Activated T-cell treated with anti-CD3 and anti-CD28 coated beads, Interleukin-2, amount 50 U/mL, for 4 hours (primary cell): ENCODE results near the gene HSD11B1. TPM values are rescaled to one million over a fixed set of nuclear protein-coding genes. Genes with fewer than 3 reads are reported as not detected.
"Not testable (repeated sequence)": the region's sequence is repeated elsewhere in the genome, so short reads cannot be mapped to it uniquely, and the experiment has no call there.

Source experiments
- ATAC-seq, 2 donors: fragments of 200-7000 bp; cut with Tn5 transposase; one replicate each; pipeline ENCODE4 v1.10.0; 2021
- DNase-seq: peaks from one replicate; pipeline ENCODE4 v3.0.0-alpha.2; 2020
- H3K27me3 Mint-ChIP-seq: one replicate; pipeline ENCODE4 v1.8.0; 2021; ENCODE audit warnings: low read depth, mixed read lengths
- H3K36me3 Mint-ChIP-seq: one replicate; pipeline ENCODE4 v1.8.0; 2022; ENCODE audit warnings: mixed read lengths; ENCODE audit not compliant: insufficient read depth
- H3K4me1 Mint-ChIP-seq: one replicate; pipeline ENCODE4 v1.8.0; 2021; ENCODE audit warnings: low read depth, mixed read lengths
- H3K4me3 Mint-ChIP-seq: one replicate; pipeline ENCODE4 v1.8.0; 2021; ENCODE audit warnings: mild to moderate bottlenecking, moderate library complexity, mixed read lengths
- H3K9me3 Mint-ChIP-seq: one replicate; pipeline ENCODE4 v1.8.0; 2021; ENCODE audit warnings: mixed read lengths
- total RNA-seq, 3 donors: library from RNA; stranded (reverse); gene quantifications; one replicate each; pipeline ENCODE4 v1.2.1, GENCODE V29; 2021

The HSD11B1 gene
- total RNA-seq, 3 donors from 2014 or later: 2.6 to 8.7 (median 2.7) TPM

GRCh38 chr1:209674957-209675564 is 29.6 kb upstream of the HSD11B1 start, which contains the start of gene G0S2:
G0S2 (plus strand) TSS chr1:209675412; CDS start chr1:209675685, 273 bp downstream.
- peak within 1 kb of the TSS; percentile 71 for H3K4me3 Mint-ChIP-seq
- DNase-seq (peak; percentile 16), ATAC-seq (peak; percentile 41 to 48)
- peaks cover 28% of the 10 kb centered on the region for H3K27me3 Mint-ChIP-seq
- peaks cover 43% of the 10 kb centered on the region for H3K4me1 Mint-ChIP-seq
- H3K36me3 Mint-ChIP-seq: no peaks in the 10 kb centered on the region
- no peaks in the 10 kb centered on the region for H3K9me3 Mint-ChIP-seq

DNA sequence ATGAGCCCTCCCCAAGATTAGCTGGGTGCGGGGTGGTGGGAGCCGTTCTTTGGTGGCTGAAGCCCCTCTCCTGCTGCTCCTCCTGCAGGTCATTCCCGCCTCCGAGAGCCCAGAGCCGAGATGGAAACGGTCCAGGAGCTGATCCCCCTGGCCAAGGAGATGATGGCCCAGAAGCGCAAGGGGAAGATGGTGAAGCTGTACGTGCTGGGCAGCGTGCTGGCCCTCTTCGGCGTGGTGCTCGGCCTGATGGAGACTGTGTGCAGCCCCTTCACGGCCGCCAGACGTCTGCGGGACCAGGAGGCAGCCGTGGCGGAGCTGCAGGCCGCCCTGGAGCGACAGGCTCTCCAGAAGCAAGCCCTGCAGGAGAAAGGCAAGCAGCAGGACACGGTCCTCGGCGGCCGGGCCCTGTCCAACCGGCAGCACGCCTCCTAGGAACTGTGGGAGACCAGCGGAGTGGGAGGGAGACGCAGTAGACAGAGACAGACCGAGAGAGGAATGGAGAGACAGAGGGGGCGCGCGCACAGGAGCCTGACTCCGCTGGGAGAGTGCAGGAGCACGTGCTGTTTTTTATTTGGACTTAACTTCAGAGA is 29.0 kb upstream of the HSD11B1 start:
- H3K4me1 Mint-ChIP-seq: peaks cover 43% of the 10 kb centered on the region
- H3K36me3 Mint-ChIP-seq: no peaks in the 10 kb centered on the region
- ATAC-seq (peak; percentile 25 to 38), DNase-seq (no peak)
- H3K4me3 Mint-ChIP-seq: peak overlapping the region; percentile 71
- peaks cover 28% of the 10 kb centered on the region for H3K27me3 Mint-ChIP-seq
- H3K9me3 Mint-ChIP-seq: no peaks in the 10 kb centered on the region

- Mint-ChIP-seq H3K36me3 (peaks cover 1% of the 10 kb centered on the region), H3K27me3 (peaks cover 33% of the 10 kb centered on the region), H3K9me3 (no peaks in the 10 kb centered on the region), H3K4me1 (peaks cover 20% of the 10 kb centered on the region), H3K4me3 (no peak overlapping the region)
- no peak for DNase-seq
- ATAC-seq: no peak
Observed at GRCh38 chr1:209678981-209679539, 25.6 kb upstream of the HSD11B1 start.

DNA sequence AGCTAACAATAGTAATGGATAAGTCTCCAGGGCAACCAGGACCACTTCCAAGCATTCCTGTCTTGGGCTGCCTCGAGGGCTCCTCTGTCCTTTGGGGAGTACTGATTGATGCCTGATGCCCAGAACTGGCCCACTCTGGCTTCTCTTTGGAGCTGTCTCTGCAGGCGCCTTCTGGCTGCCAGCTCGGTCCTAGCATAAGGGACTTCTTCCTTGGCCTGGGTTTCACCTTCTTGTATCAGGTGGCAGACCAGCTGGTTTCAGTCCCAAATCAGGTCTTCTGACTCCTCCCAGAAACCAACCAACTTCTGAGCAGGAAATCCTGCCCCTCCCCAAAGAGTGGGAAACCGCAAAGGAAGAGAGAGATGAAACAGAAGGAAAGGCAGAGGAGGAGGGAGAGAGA is 18.8 kb upstream of the HSD11B1 start:
- Mint-ChIP-seq H3K27me3 (peaks cover 5% of the 10 kb centered on the region), H3K9me3 (no peaks in the 10 kb centered on the region), H3K4me3 (peak overlapping the region; percentile 63), H3K4me1 (peaks cover 37% of the 10 kb centered on the region), H3K36me3 (peaks cover 1% of the 10 kb centered on the region)
- ATAC-seq (peak in 1 of 2 donors; percentile 23), DNase-seq (no peak)

GRCh38 chr1:209686322-209686721 is 18.3 kb upstream of the HSD11B1 start:
- no peak for DNase-seq
- Mint-ChIP-seq H3K9me3 (no peaks in the 10 kb centered on the region), H3K27me3 (peaks cover 1% of the 10 kb centered on the region), H3K4me3 (no peak overlapping the region), H3K36me3 (peaks cover under 1% of the 10 kb centered on the region), H3K4me1 (peaks cover 37% of the 10 kb centered on the region)
- no peak for ATAC-seq

GRCh38 chr1:209688746-209689234 is 15.9 kb upstream of the HSD11B1 start:
- Mint-ChIP-seq H3K4me1 (peaks cover 47% of the 10 kb centered on the region), H3K4me3 (no peak overlapping the region), H3K9me3 (no peaks in the 10 kb centered on the region), H3K36me3 (no peaks in the 10 kb centered on the region), H3K27me3 (no peaks in the 10 kb centered on the region)
- ATAC-seq (no peak), DNase-seq (no peak)

DNA sequence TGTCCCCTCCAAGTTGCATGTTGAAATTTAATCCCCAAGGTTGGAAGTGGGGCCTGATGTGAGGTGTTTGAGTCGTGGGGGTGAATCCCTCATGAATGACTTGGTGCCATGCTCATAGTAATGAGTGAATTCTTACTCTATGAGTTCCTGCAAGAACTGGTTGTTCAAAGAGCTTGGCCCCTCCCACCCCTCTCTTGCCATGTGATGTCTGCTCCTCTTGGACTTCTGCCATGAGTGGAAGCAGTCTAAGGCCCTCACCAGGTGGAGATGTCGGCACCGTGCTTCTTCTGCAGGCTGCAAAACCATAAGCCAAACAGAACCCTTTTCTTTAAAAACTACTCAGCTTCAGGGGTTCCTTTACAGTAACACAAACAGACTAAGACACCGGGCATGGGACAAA is 15.2 kb upstream of the HSD11B1 start:
- Mint-ChIP-seq H3K4me1 (peaks cover 48% of the 10 kb centered on the region), H3K9me3 (no peaks in the 10 kb centered on the region), H3K4me3 (no peak overlapping the region), H3K27me3 (no peaks in the 10 kb centered on the region), H3K36me3 (no peaks in the 10 kb centered on the region)
- DNase-seq: no peak
- no peak for ATAC-seq

DNA sequence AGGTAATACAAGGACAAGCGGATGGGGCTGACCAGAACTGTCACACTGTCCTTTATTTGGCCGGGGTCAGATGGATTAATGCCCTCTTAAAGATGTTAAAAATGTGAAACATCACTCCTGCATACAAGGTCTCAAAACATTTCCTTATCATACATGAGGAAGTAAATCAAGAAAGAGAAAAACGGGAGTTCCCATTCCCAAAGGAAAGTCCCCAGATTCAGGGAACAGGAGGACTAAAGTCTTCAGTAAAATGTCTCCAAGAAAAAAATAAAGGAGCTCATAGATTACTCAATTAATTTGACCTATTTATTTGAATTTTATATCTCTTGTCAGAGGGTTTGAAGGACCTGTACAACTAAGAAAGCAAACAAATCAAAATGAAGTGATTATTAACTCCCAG is 13.4 kb upstream of the HSD11B1 start:
- H3K36me3 Mint-ChIP-seq: no peaks in the 10 kb centered on the region
- no peaks in the 10 kb centered on the region for H3K9me3 Mint-ChIP-seq
- DNase-seq: no peak
- ATAC-seq: no peak
- H3K4me1 Mint-ChIP-seq: peaks cover 34% of the 10 kb centered on the region
- no peak overlapping the region for H3K4me3 Mint-ChIP-seq
- H3K27me3 Mint-ChIP-seq: no peaks in the 10 kb centered on the region

DNA sequence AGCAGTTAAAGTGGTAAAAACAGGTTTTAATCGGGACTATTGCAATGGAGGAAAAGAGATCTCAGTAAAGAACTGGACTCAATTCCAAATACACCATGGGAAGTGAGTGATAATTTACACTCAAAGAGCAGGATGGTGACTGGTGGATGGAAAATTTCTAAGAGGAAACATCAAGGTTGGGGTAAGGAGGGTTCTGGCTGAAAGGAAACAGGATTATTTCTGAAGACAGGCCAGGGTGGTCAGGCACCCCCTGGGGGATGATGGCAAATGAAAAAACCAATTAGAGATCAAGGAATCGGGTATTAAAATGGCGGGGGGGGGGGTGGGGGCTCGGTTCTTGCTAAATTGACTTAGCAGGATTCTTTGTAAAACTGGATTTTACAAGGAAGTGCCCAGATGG is 12.3 kb upstream of the HSD11B1 start:
- Mint-ChIP-seq H3K36me3 (no peaks in the 10 kb centered on the region), H3K4me3 (no peak overlapping the region), H3K4me1 (peaks cover 33% of the 10 kb centered on the region), H3K27me3 (no peaks in the 10 kb centered on the region), H3K9me3 (no peaks in the 10 kb centered on the region)
- DNase-seq: no peak
- no peak for ATAC-seq

DNA sequence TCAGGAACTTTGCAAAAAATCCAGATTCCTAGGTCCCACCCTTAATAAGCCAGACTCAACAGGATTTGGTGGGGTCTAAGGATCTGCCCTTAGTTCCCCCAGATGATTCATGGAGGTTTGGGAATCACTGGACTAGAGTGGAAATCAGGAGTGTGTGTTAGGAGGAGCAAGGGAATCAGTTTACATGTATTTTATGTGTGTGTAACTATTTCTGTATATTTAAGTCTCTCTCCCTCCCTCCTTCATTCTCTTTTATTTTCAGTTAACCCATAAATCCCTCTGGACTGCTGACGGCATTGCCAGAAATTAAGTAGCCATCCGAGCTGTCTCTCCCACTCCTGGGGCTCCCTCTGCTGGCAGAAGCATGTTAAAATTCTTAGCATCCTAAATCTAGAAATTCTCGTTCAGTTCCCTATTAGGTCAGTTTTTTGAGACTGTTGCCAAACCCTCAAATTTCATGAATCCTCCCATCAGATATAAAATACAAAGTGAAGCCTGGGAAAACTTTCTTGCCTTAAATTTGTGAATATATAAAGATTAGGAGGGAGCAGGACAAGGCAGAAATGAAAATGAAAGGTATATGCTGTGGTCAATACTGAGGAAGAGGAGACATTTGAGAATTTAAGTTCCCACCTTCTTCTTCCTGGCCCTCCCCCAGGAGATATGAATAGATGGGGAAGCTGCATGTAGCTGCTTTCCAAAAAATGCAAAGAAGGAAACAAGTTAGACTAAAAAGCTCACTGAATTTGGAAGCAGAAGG is 11.7 kb upstream of the HSD11B1 start:
- Mint-ChIP-seq H3K9me3 (no peaks in the 10 kb centered on the region), H3K4me1 (peaks cover 31% of the 10 kb centered on the region), H3K4me3 (no peak overlapping the region)

GRCh38 chr1:209696673-209697072 is 8.0 kb upstream of the HSD11B1 start:
- ATAC-seq (no peak), DNase-seq (no peak)
- H3K27me3 Mint-ChIP-seq: peaks cover 2% of the 10 kb centered on the region
- H3K4me1 Mint-ChIP-seq: peaks cover 29% of the 10 kb centered on the region
- H3K4me3 Mint-ChIP-seq: no peak overlapping the region
- no peaks in the 10 kb centered on the region for H3K9me3 Mint-ChIP-seq
- no peaks in the 10 kb centered on the region for H3K36me3 Mint-ChIP-seq

More for the DNA sequence above, 11.7 kb upstream of the HSD11B1 start:
- peak; percentile 65 for DNase-seq
- Mint-ChIP-seq H3K27me3 (no peaks in the 10 kb centered on the region), H3K36me3 (no peaks in the 10 kb centered on the region)
- peak; percentile 48 to 59 for ATAC-seq

- ATAC-seq (peak in 1 of 2 donors; percentile 18), DNase-seq (no peak)
- Mint-ChIP-seq H3K9me3 (no peaks in the 10 kb centered on the region), H3K36me3 (no peaks in the 10 kb centered on the region), H3K4me3 (no peak overlapping the region), H3K4me1 (peaks cover 28% of the 10 kb centered on the region), H3K27me3 (peaks cover 2% of the 10 kb centered on the region)
Observed at GRCh38 chr1:209697126-209697525, 7.5 kb upstream of the HSD11B1 start.

DNA sequence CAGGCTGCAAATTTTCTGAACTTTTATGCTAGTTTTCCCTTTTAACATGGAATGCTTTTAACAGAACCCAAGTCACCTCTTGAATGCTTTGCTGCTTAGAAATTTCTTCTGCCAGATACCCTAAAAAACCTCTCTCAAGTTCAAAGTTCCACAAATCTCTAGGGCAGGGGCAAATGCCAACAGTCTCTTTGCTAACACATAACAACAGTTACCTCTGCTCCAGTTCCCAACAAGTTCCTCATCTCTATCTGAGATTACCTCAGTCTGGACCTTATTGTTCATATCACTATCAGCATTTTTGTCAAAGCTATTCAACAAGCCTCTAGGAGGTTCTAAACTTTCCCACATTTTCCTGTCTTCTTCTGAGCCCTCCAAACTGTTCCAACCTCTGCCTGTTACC is 4.0 kb upstream of the HSD11B1 start:
- not testable (repeated sequence) for H3K9me3 Mint-ChIP-seq, H3K36me3 Mint-ChIP-seq, ATAC-seq, H3K27me3 Mint-ChIP-seq, H3K4me3 Mint-ChIP-seq, DNase-seq
- H3K4me1 Mint-ChIP-seq: peaks cover 39% of the 10 kb centered on the region

- no peaks in the 10 kb centered on the region for H3K36me3 Mint-ChIP-seq
- H3K27me3 Mint-ChIP-seq: peaks cover 7% of the 10 kb centered on the region
- H3K4me1 Mint-ChIP-seq: peaks cover 36% of the 10 kb centered on the region
Observed at GRCh38 chr1:209702832-209703231, 1.8 kb upstream of the HSD11B1 start.

More at GRCh38 chr1:209702832-209703231, 1.8 kb upstream of the HSD11B1 start:
- no peak for DNase-seq
- ATAC-seq: no peak
- no peaks in the 10 kb centered on the region for H3K9me3 Mint-ChIP-seq
- no peak overlapping the region for H3K4me3 Mint-ChIP-seq
